ENCODE measurements around the gene CFAP97D1.

DNA sequence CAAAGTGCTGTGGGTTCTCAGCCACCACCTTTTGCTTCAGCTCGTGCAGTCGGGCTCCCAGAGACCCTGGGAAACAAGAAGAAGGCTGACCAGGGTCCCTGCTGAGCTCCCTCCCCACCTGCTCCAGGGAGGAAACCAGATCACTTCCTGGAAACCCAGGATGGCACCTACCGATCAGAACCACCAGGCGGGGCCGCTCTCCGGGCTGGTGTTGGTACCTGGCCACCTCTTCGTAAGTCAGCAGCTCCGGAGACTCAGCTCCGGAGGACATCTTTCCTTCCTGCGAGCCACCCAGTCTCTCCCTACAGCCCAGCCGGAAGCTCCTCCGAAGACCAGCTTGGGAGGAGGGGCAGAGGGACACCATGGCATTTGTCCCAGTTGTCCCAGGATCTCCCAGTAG lies 33.8 kb downstream of the CFAP97D1 start:
- TF ChIP-seq, protein P1, sequence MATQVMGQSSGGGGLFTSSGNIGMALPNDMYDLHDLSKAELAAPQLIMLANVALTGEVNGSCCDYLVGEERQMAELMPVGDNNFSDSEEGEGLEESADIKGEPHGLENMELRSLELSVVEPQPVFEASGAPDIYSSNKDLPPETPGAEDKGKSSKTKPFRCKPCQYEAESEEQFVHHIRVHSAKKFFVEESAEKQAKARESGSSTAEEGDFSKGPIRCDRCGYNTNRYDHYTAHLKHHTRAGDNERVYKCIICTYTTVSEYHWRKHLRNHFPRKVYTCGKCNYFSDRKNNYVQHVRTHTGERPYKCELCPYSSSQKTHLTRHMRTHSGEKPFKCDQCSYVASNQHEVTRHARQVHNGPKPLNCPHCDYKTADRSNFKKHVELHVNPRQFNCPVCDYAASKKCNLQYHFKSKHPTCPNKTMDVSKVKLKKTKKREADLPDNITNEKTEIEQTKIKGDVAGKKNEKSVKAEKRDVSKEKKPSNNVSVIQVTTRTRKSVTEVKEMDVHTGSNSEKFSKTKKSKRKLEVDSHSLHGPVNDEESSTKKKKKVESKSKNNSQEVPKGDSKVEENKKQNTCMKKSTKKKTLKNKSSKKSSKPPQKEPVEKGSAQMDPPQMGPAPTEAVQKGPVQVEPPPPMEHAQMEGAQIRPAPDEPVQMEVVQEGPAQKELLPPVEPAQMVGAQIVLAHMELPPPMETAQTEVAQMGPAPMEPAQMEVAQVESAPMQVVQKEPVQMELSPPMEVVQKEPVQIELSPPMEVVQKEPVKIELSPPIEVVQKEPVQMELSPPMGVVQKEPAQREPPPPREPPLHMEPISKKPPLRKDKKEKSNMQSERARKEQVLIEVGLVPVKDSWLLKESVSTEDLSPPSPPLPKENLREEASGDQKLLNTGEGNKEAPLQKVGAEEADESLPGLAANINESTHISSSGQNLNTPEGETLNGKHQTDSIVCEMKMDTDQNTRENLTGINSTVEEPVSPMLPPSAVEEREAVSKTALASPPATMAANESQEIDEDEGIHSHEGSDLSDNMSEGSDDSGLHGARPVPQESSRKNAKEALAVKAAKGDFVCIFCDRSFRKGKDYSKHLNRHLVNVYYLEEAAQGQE (IDR thresholded peaks at IDR 0.05; ENCODE audit: insufficient read depth in 1 of 2, low read depth in 2 of 2, low read length in 2 of 2): no peak
- TF ChIP-seq TAF1 (IDR thresholded peaks at IDR 0.05; ENCODE audit: borderline replicate concordance, insufficient read depth, low read length) (no peak), POLR2AphosphoS5 (IDR thresholded peaks at IDR 0.05; ENCODE audit: low read depth, low read length) (no peak), SIN3A (IDR thresholded peaks at IDR 0.05; ENCODE audit: borderline replicate concordance, insufficient read depth, low read length) (no peak), FOXP2 (optimal IDR thresholded peaks at IDR 0.05; ENCODE audit: borderline replicate concordance, extremely low read depth, extremely low read length, insufficient read depth) (no peak)

Data from PFSK-1 (cell line).